ENCODE measurements around the gene LRP8. TPM values are rescaled to one million over a fixed set of nuclear protein-coding genes. Genes with fewer than 3 reads are reported as not detected.

The LRP8 gene
- total RNA-seq, 4 donors from 2014 or later = 0.36 to 4.2 (median 1.4) TPM

DNA sequence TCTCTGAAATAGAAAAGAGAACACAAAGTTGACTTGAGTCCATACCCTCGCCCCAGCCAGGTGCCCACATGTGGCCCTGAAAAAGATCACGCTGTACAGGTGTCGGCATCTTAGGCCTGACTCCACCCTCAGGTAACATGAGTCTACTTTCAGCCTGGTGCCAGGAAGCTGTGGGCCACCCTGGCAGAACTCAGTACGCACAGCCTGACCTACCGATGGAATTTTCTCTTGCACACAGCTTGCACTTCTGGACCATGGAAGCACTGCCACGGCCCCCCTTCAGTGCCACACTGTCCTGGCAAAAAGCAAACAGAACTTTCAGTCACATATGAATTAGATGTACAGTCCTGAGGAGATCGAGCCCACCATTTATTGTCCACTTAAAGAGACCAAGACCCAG, 109.7 kb downstream of the LRP8 start:
- intact Hi-C loops (cut with DNase I; ENCODE audit: low total_unique reads) = no loop called here
- Histone ChIP-seq H3K27me3 (no peaks in the 10 kb centered on the region), H3K4me1 (peaks cover 13 to 15% of the 10 kb centered on the region in 2 donors), H3K27ac (no peak overlapping the region), H3K9me3 (no peaks in the 10 kb centered on the region), H3K36me3 (peaks cover 0 to 50% of the 10 kb centered on the region in 2 donors), H3K4me3 (no peak overlapping the region)
- no peak for TF ChIP-seq POLR2A (IDR thresholded peaks at IDR 0.05)
- TF ChIP-seq, protein P1, sequence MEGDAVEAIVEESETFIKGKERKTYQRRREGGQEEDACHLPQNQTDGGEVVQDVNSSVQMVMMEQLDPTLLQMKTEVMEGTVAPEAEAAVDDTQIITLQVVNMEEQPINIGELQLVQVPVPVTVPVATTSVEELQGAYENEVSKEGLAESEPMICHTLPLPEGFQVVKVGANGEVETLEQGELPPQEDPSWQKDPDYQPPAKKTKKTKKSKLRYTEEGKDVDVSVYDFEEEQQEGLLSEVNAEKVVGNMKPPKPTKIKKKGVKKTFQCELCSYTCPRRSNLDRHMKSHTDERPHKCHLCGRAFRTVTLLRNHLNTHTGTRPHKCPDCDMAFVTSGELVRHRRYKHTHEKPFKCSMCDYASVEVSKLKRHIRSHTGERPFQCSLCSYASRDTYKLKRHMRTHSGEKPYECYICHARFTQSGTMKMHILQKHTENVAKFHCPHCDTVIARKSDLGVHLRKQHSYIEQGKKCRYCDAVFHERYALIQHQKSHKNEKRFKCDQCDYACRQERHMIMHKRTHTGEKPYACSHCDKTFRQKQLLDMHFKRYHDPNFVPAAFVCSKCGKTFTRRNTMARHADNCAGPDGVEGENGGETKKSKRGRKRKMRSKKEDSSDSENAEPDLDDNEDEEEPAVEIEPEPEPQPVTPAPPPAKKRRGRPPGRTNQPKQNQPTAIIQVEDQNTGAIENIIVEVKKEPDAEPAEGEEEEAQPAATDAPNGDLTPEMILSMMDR (IDR thresholded peaks at IDR 0.05 in 4 of 5, conservative IDR thresholded peaks at IDR 0.05 in 1 of 5) = no peak
- ATAC-seq = no peak
- DNase-seq = no peak
- in situ Hi-C loops (cut with MboI; ENCODE audit: low sequenced_read_pairs in 4 of 4) = no loop called here

DNA sequence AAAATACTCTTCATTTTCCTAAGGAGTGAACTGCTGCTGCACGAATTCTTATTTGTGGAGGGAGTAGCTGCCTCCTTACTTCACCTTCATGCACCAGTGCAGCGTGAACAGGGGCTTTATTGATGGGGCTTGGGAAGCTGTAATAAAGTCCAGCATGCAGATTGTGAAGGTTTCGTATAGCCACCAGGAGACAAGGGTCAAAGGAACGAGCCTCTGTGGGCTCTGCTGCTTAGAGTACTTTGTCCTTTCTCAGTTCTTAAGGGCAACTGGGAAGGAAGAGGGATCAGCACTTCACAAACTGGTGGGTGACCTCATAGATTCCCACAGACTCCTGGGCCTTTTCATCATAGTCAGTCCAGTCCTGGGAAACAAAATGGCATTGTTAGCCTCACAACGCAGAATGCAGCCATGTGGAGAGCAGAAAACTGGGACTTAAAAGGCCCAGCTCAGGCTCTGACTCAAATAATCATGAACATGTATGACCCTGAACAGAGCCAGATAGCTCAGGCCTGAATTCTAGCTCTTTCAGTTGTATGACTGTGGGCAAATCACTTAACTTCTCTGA, 113.4 kb downstream of the LRP8 start:
- peaks cover 4 to 5% of the 10 kb centered on the region in 2 donors for H3K4me1 ChIP-seq
- intact Hi-C loops (cut with DNase I; ENCODE audit: low total_unique reads) = no loop called here
- H3K4me3 ChIP-seq = no peak overlapping the region
- H3K36me3 ChIP-seq = peaks cover 0 to 85% of the 10 kb centered on the region in 2 donors
- H3K27me3 ChIP-seq = no peaks in the 10 kb centered on the region
- no peak for ATAC-seq
- no peaks in the 10 kb centered on the region for H3K9me3 ChIP-seq
- in situ Hi-C loops (cut with MboI; ENCODE audit: low sequenced_read_pairs in 4 of 4) = no loop called here
- TF ChIP-seq, protein P1 (IDR thresholded peaks at IDR 0.05 in 4 of 5, conservative IDR thresholded peaks at IDR 0.05 in 1 of 5) = no peak
- TF ChIP-seq POLR2A (IDR thresholded peaks at IDR 0.05) = no peak
- no peak for DNase-seq
- H3K27ac ChIP-seq = no peak overlapping the region

DNA sequence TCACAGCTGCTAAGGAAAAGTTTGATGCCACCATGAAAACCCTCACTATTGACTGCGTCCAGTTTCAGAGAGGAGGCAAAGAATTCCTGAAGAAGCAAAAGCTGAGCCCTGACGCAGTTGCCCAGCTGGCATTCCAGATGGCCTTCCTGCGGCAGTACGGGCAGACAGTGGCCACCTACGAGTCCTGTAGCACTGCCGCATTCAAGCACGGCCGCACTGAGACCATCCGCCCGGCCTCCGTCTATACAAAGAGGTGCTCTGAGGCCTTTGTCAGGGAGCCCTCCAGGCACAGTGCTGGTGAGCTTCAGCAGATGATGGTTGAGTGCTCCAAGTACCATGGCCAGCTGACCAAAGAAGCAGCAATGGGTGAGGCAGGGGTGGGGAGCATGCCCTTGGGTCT, 116.9 kb downstream of the LRP8 start:
- DNase-seq (no peak), ATAC-seq (no peak)
- Histone ChIP-seq H3K9me3 (no peaks in the 10 kb centered on the region), H3K27me3 (no peaks in the 10 kb centered on the region), H3K4me1 (no peaks in the 10 kb centered on the region), H3K36me3 (peaks cover 0 to 91% of the 10 kb centered on the region in 2 donors), H3K4me3 (no peak overlapping the region), H3K27ac (no peak overlapping the region)
- TF ChIP-seq, protein P1 (IDR thresholded peaks at IDR 0.05 in 4 of 5, conservative IDR thresholded peaks at IDR 0.05 in 1 of 5) = no peak
- TF ChIP-seq POLR2A (IDR thresholded peaks at IDR 0.05) = no peak
- in situ Hi-C loops (cut with MboI; ENCODE audit: low sequenced_read_pairs in 4 of 4) (no loop called here), intact Hi-C loops (cut with DNase I; ENCODE audit: low total_unique reads) (no loop called here)

DNA sequence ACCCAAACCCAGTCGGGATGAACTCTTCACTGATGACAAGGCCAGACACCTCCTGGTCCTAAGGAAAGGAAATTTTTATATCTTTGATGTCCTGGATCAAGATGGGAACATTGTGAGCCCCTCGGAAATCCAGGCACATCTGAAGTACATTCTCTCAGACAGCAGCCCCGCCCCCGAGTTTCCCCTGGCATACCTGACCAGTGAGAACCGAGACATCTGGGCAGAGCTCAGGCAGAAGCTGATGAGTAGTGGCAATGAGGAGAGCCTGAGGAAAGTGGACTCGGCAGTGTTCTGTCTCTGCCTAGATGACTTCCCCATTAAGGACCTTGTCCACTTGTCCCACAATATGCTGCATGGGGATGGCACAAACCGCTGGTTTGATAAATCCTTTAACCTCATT, 117.5 kb downstream of the LRP8 start:
- intact Hi-C loops (cut with DNase I; ENCODE audit: low total_unique reads) = no loop called here
- Histone ChIP-seq H3K4me3 (no peak overlapping the region), H3K9me3 (no peaks in the 10 kb centered on the region), H3K27me3 (no peaks in the 10 kb centered on the region), H3K36me3 (peaks cover 0 to 91% of the 10 kb centered on the region in 2 donors), H3K4me1 (no peaks in the 10 kb centered on the region), H3K27ac (no peak overlapping the region)
- in situ Hi-C loops (cut with MboI; ENCODE audit: low sequenced_read_pairs in 4 of 4) = no loop called here
- ATAC-seq (no peak), DNase-seq (no peak)
- TF ChIP-seq, protein P1 (IDR thresholded peaks at IDR 0.05 in 4 of 5, conservative IDR thresholded peaks at IDR 0.05 in 1 of 5) = no peak
- no peak for TF ChIP-seq POLR2A (IDR thresholded peaks at IDR 0.05)

DNA sequence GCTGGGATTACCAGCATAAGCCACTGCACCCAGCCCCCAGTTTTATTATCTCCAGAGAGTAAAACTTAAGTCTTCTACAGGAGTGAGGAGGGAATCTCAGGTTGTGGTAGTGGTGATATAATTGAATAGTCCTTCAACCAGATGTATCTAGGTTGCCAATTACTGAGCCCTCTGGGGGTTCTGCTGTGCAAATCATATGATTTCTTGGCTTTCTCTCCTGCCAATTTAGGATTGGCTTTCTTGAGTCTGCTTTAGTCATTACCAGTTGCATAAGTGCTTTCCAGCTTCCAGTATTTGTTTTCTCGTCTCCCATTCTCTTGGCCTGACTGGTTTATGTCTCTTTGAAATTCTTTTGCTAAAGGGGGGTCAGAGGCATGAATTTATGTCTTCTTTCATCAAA, 120.1 kb downstream of the LRP8 start:
- no peak for ATAC-seq
- H3K27ac ChIP-seq = no peak overlapping the region
- no peak for TF ChIP-seq POLR2A (IDR thresholded peaks at IDR 0.05)
- TF ChIP-seq, protein P1 (IDR thresholded peaks at IDR 0.05 in 4 of 5, conservative IDR thresholded peaks at IDR 0.05 in 1 of 5) = no peak
- no peak overlapping the region for H3K4me3 ChIP-seq
- H3K9me3 ChIP-seq = no peaks in the 10 kb centered on the region
- no peaks in the 10 kb centered on the region for H3K4me1 ChIP-seq
- DNase-seq = no peak
- intact Hi-C loops (cut with DNase I; ENCODE audit: low total_unique reads) = no loop called here
- no peaks in the 10 kb centered on the region for H3K27me3 ChIP-seq
- in situ Hi-C loops (cut with MboI; ENCODE audit: low sequenced_read_pairs in 4 of 4) = no loop called here
- peaks cover 0 to 81% of the 10 kb centered on the region in 2 donors for H3K36me3 ChIP-seq
